ENCODE results near the gene PHLDB1.

The PHLDB1 gene

DNA sequence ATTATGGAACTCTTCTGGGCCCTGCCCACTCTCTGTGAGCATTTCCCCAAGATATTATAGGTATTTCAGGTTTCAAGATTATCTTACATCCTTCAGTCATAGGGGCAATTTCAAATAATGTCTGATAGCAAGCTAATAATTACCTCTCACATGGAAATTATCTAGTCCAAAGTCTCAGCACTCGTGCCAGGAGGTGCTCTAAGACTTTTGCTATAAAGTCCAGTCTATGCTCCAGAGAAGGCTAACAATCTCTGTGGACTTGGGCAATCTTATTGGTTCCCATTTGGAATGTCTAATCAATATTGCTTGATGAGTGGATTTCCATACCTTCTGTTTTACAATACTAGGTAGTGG lies 66.6 kb downstream of the PHLDB1 start:
- TF ChIP-seq FOXM1 (IDR thresholded peaks at IDR 0.05; ENCODE audit: borderline replicate concordance, low read depth) = no peak
- TF ChIP-seq NFIC (IDR thresholded peaks at IDR 0.05) = no peak
- no peak for TF ChIP-seq MAX (IDR thresholded peaks at IDR 0.05)
- TF ChIP-seq TAF1 (IDR thresholded peaks at IDR 0.05; ENCODE audit: low read depth) = no peak
- no peak for TF ChIP-seq YY1 (IDR thresholded peaks at IDR 0.05; ENCODE audit: low read depth)
- no peak for TF ChIP-seq TEAD4 (IDR thresholded peaks at IDR 0.05)
- no peak for TF ChIP-seq CEBPB (IDR thresholded peaks at IDR 0.05)
- TF ChIP-seq USF1 (IDR thresholded peaks at IDR 0.05) = no peak
- TF ChIP-seq REST (IDR thresholded peaks at IDR 0.05; ENCODE audit: low read depth) = no peak
- no peak for TF ChIP-seq ZBTB7A (IDR thresholded peaks at IDR 0.05; ENCODE audit: low read depth)
- no peak for TF ChIP-seq RAD21 (IDR thresholded peaks at IDR 0.05; ENCODE audit: low read depth)
- no peak for TF ChIP-seq EGR1 (IDR thresholded peaks at IDR 0.05)
- TF ChIP-seq CREB1 (IDR thresholded peaks at IDR 0.05; ENCODE audit: low read depth) = no peak
- no peak for TF ChIP-seq EP300 (IDR thresholded peaks at IDR 0.05; ENCODE audit: borderline replicate concordance)
- no peak for TF ChIP-seq TCF12 (IDR thresholded peaks at IDR 0.05; ENCODE audit: low read depth)

GRCh38 chr11:118677977-118678376 lies 70.6 kb downstream of the PHLDB1 start:
- TF ChIP-seq YY1 (IDR thresholded peaks at IDR 0.05; ENCODE audit: low read depth) (no peak), EP300 (IDR thresholded peaks at IDR 0.05; ENCODE audit: borderline replicate concordance) (no peak), TAF1 (IDR thresholded peaks at IDR 0.05; ENCODE audit: low read depth) (no peak), FOXM1 (IDR thresholded peaks at IDR 0.05; ENCODE audit: borderline replicate concordance, low read depth) (no peak), RAD21 (IDR thresholded peaks at IDR 0.05; ENCODE audit: low read depth) (no peak), REST (IDR thresholded peaks at IDR 0.05; ENCODE audit: low read depth) (no peak), MAX (IDR thresholded peaks at IDR 0.05) (no peak), TCF12 (IDR thresholded peaks at IDR 0.05; ENCODE audit: low read depth) (no peak), EGR1 (IDR thresholded peaks at IDR 0.05) (no peak), ZBTB7A (IDR thresholded peaks at IDR 0.05; ENCODE audit: low read depth) (no peak), CREB1 (IDR thresholded peaks at IDR 0.05; ENCODE audit: low read depth) (no peak), TEAD4 (IDR thresholded peaks at IDR 0.05) (no peak), CEBPB (IDR thresholded peaks at IDR 0.05) (no peak), NFIC (IDR thresholded peaks at IDR 0.05) (no peak)

DNA sequence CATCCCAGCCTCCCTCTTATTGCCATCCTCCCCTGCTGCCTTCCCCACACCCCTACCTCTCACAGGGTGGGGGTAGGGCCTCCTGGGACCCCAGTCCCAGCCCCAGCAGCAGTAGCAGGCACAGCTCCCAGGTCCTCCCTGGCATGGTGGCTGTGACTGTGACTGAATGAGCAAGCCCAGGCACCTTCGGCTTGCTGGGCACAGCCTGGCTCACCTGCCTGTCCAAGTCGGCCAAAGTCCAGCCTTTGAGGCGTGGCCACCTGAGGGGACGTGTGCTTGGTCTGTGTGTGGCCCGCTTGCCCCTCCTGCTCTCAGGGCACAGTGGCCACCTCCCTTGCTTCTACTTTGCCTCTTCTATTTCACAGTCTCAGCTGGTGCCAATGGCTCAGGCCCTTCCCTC lies 72.1 kb downstream of the PHLDB1 start, which contains the start of gene TREH:
Gene TREH (minus strand): TSS at position 168 of the 400 bp plus-strand sequence. CDS start 23 bp downstream, at position 145.
- TF ChIP-seq TEAD4 (IDR thresholded peaks at IDR 0.05) = no peak
- no peak for TF ChIP-seq USF1 (IDR thresholded peaks at IDR 0.05)
- TF ChIP-seq CEBPB (IDR thresholded peaks at IDR 0.05) = no peak
- no peak for TF ChIP-seq FOXM1 (IDR thresholded peaks at IDR 0.05; ENCODE audit: borderline replicate concordance, low read depth)
- TF ChIP-seq NFIC (IDR thresholded peaks at IDR 0.05) = no peak
- no peak for TF ChIP-seq CREB1 (IDR thresholded peaks at IDR 0.05; ENCODE audit: low read depth)
- no peak for TF ChIP-seq REST (IDR thresholded peaks at IDR 0.05; ENCODE audit: low read depth)
- TF ChIP-seq EP300 (IDR thresholded peaks at IDR 0.05; ENCODE audit: borderline replicate concordance) = no peak
- no peak for TF ChIP-seq TAF1 (IDR thresholded peaks at IDR 0.05; ENCODE audit: low read depth)
- TF ChIP-seq MAX (IDR thresholded peaks at IDR 0.05) = no peak

DNA sequence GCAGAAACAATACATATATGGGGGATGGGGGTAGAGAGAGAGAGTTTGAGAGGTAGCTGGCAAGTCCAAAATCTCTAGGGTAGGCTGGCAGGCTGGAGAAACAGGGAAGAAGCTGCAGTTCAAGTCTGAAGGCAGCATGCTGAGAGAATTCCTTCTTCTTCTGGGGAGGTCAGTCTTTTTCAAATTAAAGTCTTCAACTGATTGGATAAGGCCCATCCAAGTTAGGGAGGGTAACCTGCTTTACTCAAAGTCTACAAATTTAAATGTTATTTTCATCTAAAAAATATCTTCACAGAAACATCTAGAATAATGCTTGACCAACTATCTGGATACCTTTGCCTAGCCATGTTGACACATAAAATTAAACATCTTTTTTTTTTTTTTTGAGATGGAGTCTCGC lies 75.0 kb downstream of the PHLDB1 start:
- TF ChIP-seq MAX (IDR thresholded peaks at IDR 0.05) = no peak
- TF ChIP-seq YY1 (IDR thresholded peaks at IDR 0.05; ENCODE audit: low read depth) = no peak
- no peak for TF ChIP-seq TCF12 (IDR thresholded peaks at IDR 0.05; ENCODE audit: low read depth)
- no peak for TF ChIP-seq CREB1 (IDR thresholded peaks at IDR 0.05; ENCODE audit: low read depth)
- TF ChIP-seq FOXM1 (IDR thresholded peaks at IDR 0.05; ENCODE audit: borderline replicate concordance, low read depth) = no peak
- TF ChIP-seq USF1 (IDR thresholded peaks at IDR 0.05) = no peak
- no peak for TF ChIP-seq TEAD4 (IDR thresholded peaks at IDR 0.05)
- no peak for TF ChIP-seq ZBTB7A (IDR thresholded peaks at IDR 0.05; ENCODE audit: low read depth)
- no peak for TF ChIP-seq NFIC (IDR thresholded peaks at IDR 0.05)
- TF ChIP-seq CEBPB (IDR thresholded peaks at IDR 0.05) = no peak
- TF ChIP-seq EGR1 (IDR thresholded peaks at IDR 0.05) = no peak
- no peak for TF ChIP-seq REST (IDR thresholded peaks at IDR 0.05; ENCODE audit: low read depth)
